Adrenal gland (tissue), 12 donors: Measurements from ENCODE around the gene IL1RAPL1. TPM values are rescaled to one million over a fixed set of nuclear protein-coding genes. Genes with fewer than 3 reads are reported as not detected.

Source experiments
- DNase-seq, 7 donors: peaks; one replicate each; pipeline ENCODE4 v3.0.0-alpha.2; 2019 to 2020
- H3K27ac ChIP-seq, 5 donors: fragments of 200-600 bp; sonication (generic) in 4 of 5; 1 replicate in 3 of 5; 2 replicates in 2 of 5; pipeline versions ENCODE4 v1.5.1 to v1.8.0; 2016 to 2020; ENCODE audit warnings: mild to moderate bottlenecking in 1 of 5
- H3K27me3 ChIP-seq: fragments of 200-600 bp; 2 replicates; pipeline ENCODE4 v1.8.0; 2021
- H3K36me3 ChIP-seq, 2 donors: fragments of 200-600 bp; replicated peaks in 1 of 2; 1 replicate in 1 of 2; 2 replicates in 1 of 2; pipeline versions ENCODE4 v1.5.1 to v1.8.0; 2018 to 2022
- H3K4me1 ChIP-seq, 2 donors: fragments of 200-600 bp; replicated peaks in 1 of 2; 1 replicate in 1 of 2; 2 replicates in 1 of 2; pipeline versions ENCODE4 v1.5.1 to v1.8.0; 2018 to 2021
- H3K4me3 ChIP-seq, 4 donors: fragments of 200-600 bp; sonication (generic) in 3 of 4; one replicate each; pipeline ENCODE4 v1.5.1; 2016 to 2018
- H3K9me3 ChIP-seq, 3 donors: fragments of 200-600 bp; sonication (generic) in 1 of 3; replicated peaks in 1 of 3; 1 replicate in 2 of 3; 2 replicates in 1 of 3; pipeline versions ENCODE4 v1.5.1 to v1.8.0; 2016 to 2021
- CTCF ChIP-seq, 6 experiments: fragments of 450-650 bp in 4 of 6; fragments of 200-600 bp in 2 of 6; sonication (generic) in 1 of 6; IDR thresholded peaks; 1 replicate in 5 of 6; 2 replicates in 1 of 6; pipeline versions ENCODE4 v1.5.1 to v1.8.0; 2016 to 2021; ENCODE audit warnings: antibody characterized with exemption in 6 of 6, mild to moderate bottlenecking in 2 of 6, moderate library complexity in 1 of 6
- POLR2A ChIP-seq, 2 donors: fragments of 450-650 bp; IDR thresholded peaks; one replicate each; pipeline ENCODE4 v1.6.1; 2017; ENCODE audit warnings: antibody characterized with exemption in 2 of 2, mild to moderate bottlenecking in 2 of 2, moderate library complexity in 1 of 2
- WGBS, 4 donors: extraction: QIAGEN DNeasy Blood & Tissue Kit in 2 of 4; methylation state at CpG; one replicate each; pipeline versions ENCODE4 v1.1.5 to v1.1.7; 2013 to 2017; 5-methylcytosine and 5-hydroxymethylcytosine counted together
- intact Hi-C, 2 donors: fragments of 100-400 bp; cut with DNase I; formaldehyde crosslinking; loops; one replicate each; pipeline versions ENCODE4 v1.14.1 to v1.15.0; 2022 to 2023
- polyA plus RNA-seq, 3 donors: library from polyadenylated mRNA; stranded (reverse); fragments of 200-250 nt in 2 of 3; fragments of 350-450 nt in 1 of 3; fragmentation: Illumina TruSeq in 1 of 3; extraction: RNeasy Lipid Tissue Mini Kit (QIAGEN cat#74804) in 1 of 3; gene quantifications; one replicate each; pipeline ENCODE4 v1.2.3, GENCODE V29; 2013 to 2014
- total RNA-seq, 9 donors: library from RNA; depleted of rRNA in 4 of 9; stranded (reverse); fragments of >200 nt in 4 of 9; fragments of 120-200 nt in 1 of 9; fragmentation: NEBNext Ultra II Directional in 1 of 9; extraction: Animal tissue kit (Norgen Biotek cat#: 25700) in 1 of 9; gene quantifications; one replicate each; pipeline versions ENCODE4 v1.1.0 to v1.2.4, GENCODE V29; 2013 to 2023
- donor health status: healthy with polysubstance abuse.
- donor health status: Bipolar disorder and iron deficiency.
- donor health status: DM: yes; HTN: yes; CAD: no.
- donor health status: DM: no; HTN: no; CAD: no.
- donor health status: DM: no; HTN: no; CAD: no.
- donor health status: DM: yes; HTN: yes; CAD: no.

IL1RAPL1 gene
- total and polyA plus RNA-seq, 12 donors = 1.1 TPM; not detected in 11

GRCh38 chrX:29237972-29238371, 650.7 kb downstream of the IL1RAPL1 start:
- WGBS, 4 donors = 69 to 84% (median 76%) methylated on average over 6 of the region's 6 CpGs
- H3K9me3 ChIP-seq = no peaks in the 10 kb centered on the region
- intact Hi-C loops = no loop called here
- no peak overlapping the region for H3K4me3 ChIP-seq
- no peaks in the 10 kb centered on the region for H3K4me1 ChIP-seq
- no peak for DNase-seq
- H3K36me3 ChIP-seq = no peaks in the 10 kb centered on the region
- H3K27me3 ChIP-seq = peaks cover 9% of the 10 kb centered on the region
- no peak overlapping the region for H3K27ac ChIP-seq
- TF ChIP-seq CTCF (IDR thresholded peaks at IDR 0.05) = no peak
- no peak for TF ChIP-seq POLR2A (IDR thresholded peaks at IDR 0.05)

- DNase-seq = no peak
- WGBS, 4 donors = 35 to 51% (median 44%) methylated on average over 2 of the region's 2 CpGs
- no peak overlapping the region for H3K4me3 ChIP-seq
- peaks cover 7% of the 10 kb centered on the region for H3K27me3 ChIP-seq
- intact Hi-C loops = no loop called here
- no peaks in the 10 kb centered on the region for H3K36me3 ChIP-seq
- H3K27ac ChIP-seq = no peak overlapping the region
- H3K4me1 ChIP-seq = no peaks in the 10 kb centered on the region
- H3K9me3 ChIP-seq = no peaks in the 10 kb centered on the region
- TF ChIP-seq CTCF (IDR thresholded peaks at IDR 0.05) (no peak), POLR2A (IDR thresholded peaks at IDR 0.05) (no peak)
Observed at GRCh38 chrX:29241809-29242208, 654.6 kb downstream of the IL1RAPL1 start.

- intact Hi-C loops = no loop called here
- no peaks in the 10 kb centered on the region for H3K27me3 ChIP-seq
- WGBS, 4 donors = 68 to 85% (median 77%) methylated on average over 4 of the region's 4 CpGs
- no peaks in the 10 kb centered on the region for H3K9me3 ChIP-seq
- no peaks in the 10 kb centered on the region for H3K36me3 ChIP-seq
- H3K27ac ChIP-seq = no peak overlapping the region
- no peak overlapping the region for H3K4me3 ChIP-seq
- no peaks in the 10 kb centered on the region for H3K4me1 ChIP-seq
- TF ChIP-seq POLR2A (IDR thresholded peaks at IDR 0.05) = no peak
- TF ChIP-seq CTCF (IDR thresholded peaks at IDR 0.05) = no peak
- no peak for DNase-seq
Observed at GRCh38 chrX:29242856-29243255, 655.6 kb downstream of the IL1RAPL1 start.

GRCh38 chrX:29243942-29244341, 656.7 kb downstream of the IL1RAPL1 start:
- intact Hi-C loops = no loop called here
- H3K4me3 ChIP-seq = no peak overlapping the region

More at GRCh38 chrX:29243942-29244341, 656.7 kb downstream of the IL1RAPL1 start:
- H3K9me3 ChIP-seq = no peaks in the 10 kb centered on the region
- no peak for DNase-seq
- no peaks in the 10 kb centered on the region for H3K4me1 ChIP-seq
- H3K27ac ChIP-seq = no peak overlapping the region
- WGBS, 4 donors = 82 to 95% (median 91%) methylated on average over 2 of the region's 2 CpGs
- H3K27me3 ChIP-seq = no peaks in the 10 kb centered on the region
- TF ChIP-seq POLR2A (IDR thresholded peaks at IDR 0.05) = no peak
- no peak for TF ChIP-seq CTCF (IDR thresholded peaks at IDR 0.05)
- H3K36me3 ChIP-seq = no peaks in the 10 kb centered on the region
